Endodermal cell (in vitro differentiated cells): ENCODE data around the gene GNAI3. TPM values are rescaled to one million over a fixed set of nuclear protein-coding genes. Genes with fewer than 3 reads are reported as not detected.

Experiments
- DNase-seq: peaks from one replicate; pipeline ENCODE4 v3.0.0-alpha.2; 2017
- H3K27ac ChIP-seq: 2 replicates; pipeline ENCODE4 v1.5.1; 2013; ENCODE audit warnings: mild to moderate bottlenecking, low read depth, low read length, moderate library complexity
- H3K27me3 ChIP-seq: 2 replicates; pipeline ENCODE4 v1.6.1; 2013; ENCODE audit warnings: mild to moderate bottlenecking, low read length, moderate library complexity; ENCODE audit not compliant: insufficient read depth, control insufficient read depth, poor library complexity, severe bottlenecking
- H3K36me3 ChIP-seq: 2 replicates; pipeline ENCODE4 v1.7.0; 2013; ENCODE audit warnings: mild to moderate bottlenecking, low read length, moderate library complexity; ENCODE audit not compliant: control insufficient read depth, insufficient read depth
- H3K4me1 ChIP-seq: one replicate; pipeline ENCODE4 v1.7.0; 2013; ENCODE audit warnings: low read length; ENCODE audit not compliant: control insufficient read depth, insufficient read depth
- H3K4me3 ChIP-seq: 2 replicates; pipeline ENCODE4 v1.5.1; 2013; ENCODE audit warnings: mild to moderate bottlenecking, low read length, moderate library complexity
- H3K9ac ChIP-seq: 2 replicates; pipeline ENCODE4 v1.6.1; 2013; ENCODE audit warnings: mild to moderate bottlenecking, low read length, moderate library complexity; ENCODE audit not compliant: poor library complexity, severe bottlenecking; ENCODE audit errors: extremely low read depth
- H3K9me3 ChIP-seq: 2 replicates; pipeline ENCODE4 v1.6.1; 2013; ENCODE audit warnings: mild to moderate bottlenecking, low read length, moderate library complexity; ENCODE audit not compliant: control insufficient read depth
- H3K27ac Mint-ChIP-seq: 2 replicates; pipeline ENCODE4 v1.8.0; 2020; ENCODE audit warnings: mixed read lengths
- H3K27me3 Mint-ChIP-seq: 2 replicates; pipeline ENCODE4 v1.8.0; 2021; ENCODE audit warnings: mild to moderate bottlenecking, mixed read lengths; ENCODE audit not compliant: insufficient read depth
- H3K36me3 Mint-ChIP-seq: 2 replicates; pipeline ENCODE4 v1.8.0; 2020; ENCODE audit warnings: low read depth, mixed read lengths
- H3K4me1 Mint-ChIP-seq: 2 replicates; pipeline ENCODE4 v1.8.0; 2020; ENCODE audit warnings: mixed read lengths
- H3K4me3 Mint-ChIP-seq: 2 replicates; pipeline ENCODE4 v1.8.0; 2020; ENCODE audit warnings: mild to moderate bottlenecking, moderate library complexity, mixed read lengths
- H3K9me3 Mint-ChIP-seq: 2 replicates; pipeline ENCODE4 v1.8.0; 2020; ENCODE audit warnings: mild to moderate bottlenecking, mixed read lengths
- CTCF ChIP-seq: fragments of 200-600 bp; sonication (generic); conservative IDR thresholded peaks from 2 replicates; pipeline ENCODE4 v1.5.0; 2021; ENCODE audit warnings: antibody characterized with exemption, mild to moderate bottlenecking
- WGBS, 2 experiments: methylation state at CpG; one replicate each; pipeline versions ENCODE4 v1.1.5 to v1.1.7; 2013; ENCODE audit warnings: missing lambda C conversion rate in 2 of 2, mixed read lengths in 1 of 2; ENCODE audit not compliant: insufficient coverage in 1 of 2, insufficient read length in 1 of 2; 5-methylcytosine and 5-hydroxymethylcytosine counted together
- total RNA-seq, 2 donors: library from RNA; stranded (reverse); fragmentation: NEBNext Ultra II Directional in 1 of 2; extraction: Animal tissue kit (Norgen Biotek cat#: 25700) in 1 of 2; gene quantifications; 2 replicates in 1 of 2; 3 replicates in 1 of 2; pipeline ENCODE4 v1.2.1, GENCODE V29; 2021

Gene GNAI3
- total RNA-seq, 2 donors from 2014 or later = 10.1 to 10.9 TPM

DNA sequence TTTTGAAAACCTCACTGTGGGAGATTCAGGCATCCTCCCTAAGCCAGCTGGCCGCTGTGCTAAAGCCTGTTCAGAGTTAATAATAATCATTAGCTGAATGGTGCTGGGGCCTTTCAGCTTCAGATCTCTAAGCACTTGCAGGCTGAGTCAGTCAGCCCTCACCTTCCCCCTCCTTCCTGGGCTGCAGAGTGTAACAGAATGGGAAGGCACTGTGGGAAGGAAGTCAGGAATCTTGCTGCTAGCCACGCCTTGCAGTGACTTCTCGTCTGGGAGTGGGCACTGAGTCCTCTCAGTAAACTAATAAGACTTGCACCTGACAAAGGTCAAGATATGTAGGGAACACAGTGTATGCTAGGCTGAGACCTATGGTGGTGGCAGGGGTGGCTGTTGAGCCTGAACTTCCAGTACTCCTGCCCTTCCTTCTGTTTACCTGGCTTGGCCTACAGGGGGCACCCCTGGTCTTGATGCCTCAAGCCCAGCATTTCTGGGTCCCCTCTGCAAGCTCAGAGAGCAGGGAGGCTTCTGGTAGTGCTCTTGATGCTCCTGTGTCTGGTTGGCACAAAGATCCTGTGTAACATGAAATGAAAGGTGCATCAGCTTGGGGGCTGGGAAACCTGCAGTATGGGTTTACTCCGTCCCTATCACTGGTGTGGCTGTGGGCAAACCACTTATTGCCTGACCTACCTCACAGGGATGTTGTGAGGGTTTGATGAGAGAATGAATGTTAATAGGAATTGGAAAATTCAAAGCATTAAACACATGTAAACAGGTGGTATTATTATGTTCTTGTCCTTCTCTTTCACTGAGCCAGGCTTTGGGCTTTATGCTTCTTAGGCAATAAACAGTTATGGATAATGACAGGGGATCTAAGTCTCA is 48.5 kb upstream of the GNAI3 start:
- peak; percentile 81 for TF ChIP-seq CTCF
- Histone ChIP-seq H3K4me3 (no peak overlapping the region), H3K9ac (no peak overlapping the region), H3K27ac (no peak overlapping the region), H3K27me3 (no peaks in the 10 kb centered on the region), H3K36me3 (no peaks in the 10 kb centered on the region), H3K9me3 (no peaks in the 10 kb centered on the region), H3K4me1 (peaks cover 2% of the 10 kb centered on the region)
- WGBS, 2 experiments = 80 to 90% methylated on average over 2 to 4 of the region's 4 CpGs
- no peaks in the 10 kb centered on the region for H3K27me3 Mint-ChIP-seq
- H3K27ac Mint-ChIP-seq = no peak overlapping the region
- peaks cover 20% of the 10 kb centered on the region for H3K4me1 Mint-ChIP-seq
- H3K9me3 Mint-ChIP-seq = no peaks in the 10 kb centered on the region
- DNase-seq = peak; percentile 93
- peaks cover 9% of the 10 kb centered on the region for H3K36me3 Mint-ChIP-seq
- no peak overlapping the region for H3K4me3 Mint-ChIP-seq

DNA sequence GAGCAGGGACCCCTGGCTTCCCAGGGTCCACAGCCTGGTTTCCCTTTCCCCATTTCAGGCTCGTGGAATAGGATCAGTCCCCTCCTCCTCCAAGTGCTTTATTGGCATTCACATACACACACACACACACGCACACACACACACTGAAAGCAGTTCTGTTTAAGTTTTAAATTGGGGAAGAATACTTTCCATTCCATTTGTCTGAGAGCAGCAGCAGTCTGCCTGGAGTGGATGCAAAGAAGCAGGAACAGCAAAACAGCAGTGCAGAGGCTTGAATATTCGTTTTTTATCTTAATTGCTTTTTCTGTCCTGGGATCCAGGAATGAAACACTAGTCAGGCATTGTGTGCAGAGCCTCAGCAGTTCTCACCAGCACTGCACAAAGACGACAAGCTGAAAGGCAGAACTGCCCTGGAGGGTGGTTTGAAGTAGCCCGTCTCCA is 47.5 kb upstream of the GNAI3 start:
- Mint-ChIP-seq H3K9me3 (no peaks in the 10 kb centered on the region), H3K27ac (no peak overlapping the region), H3K4me3 (no peak overlapping the region), H3K36me3 (peaks cover 8% of the 10 kb centered on the region), H3K4me1 (peaks cover 20% of the 10 kb centered on the region), H3K27me3 (peaks cover 3% of the 10 kb centered on the region)
- Histone ChIP-seq H3K9me3 (no peaks in the 10 kb centered on the region), H3K4me3 (no peak overlapping the region), H3K27ac (no peak overlapping the region), H3K4me1 (peaks cover 2% of the 10 kb centered on the region), H3K27me3 (no peaks in the 10 kb centered on the region), H3K9ac (no peak overlapping the region), H3K36me3 (no peaks in the 10 kb centered on the region)
- DNase-seq = no peak
- no peak for TF ChIP-seq CTCF
- WGBS, 2 experiments = 67 to 78% methylated on average over 1 to 4 of the region's 5 CpGs

DNA sequence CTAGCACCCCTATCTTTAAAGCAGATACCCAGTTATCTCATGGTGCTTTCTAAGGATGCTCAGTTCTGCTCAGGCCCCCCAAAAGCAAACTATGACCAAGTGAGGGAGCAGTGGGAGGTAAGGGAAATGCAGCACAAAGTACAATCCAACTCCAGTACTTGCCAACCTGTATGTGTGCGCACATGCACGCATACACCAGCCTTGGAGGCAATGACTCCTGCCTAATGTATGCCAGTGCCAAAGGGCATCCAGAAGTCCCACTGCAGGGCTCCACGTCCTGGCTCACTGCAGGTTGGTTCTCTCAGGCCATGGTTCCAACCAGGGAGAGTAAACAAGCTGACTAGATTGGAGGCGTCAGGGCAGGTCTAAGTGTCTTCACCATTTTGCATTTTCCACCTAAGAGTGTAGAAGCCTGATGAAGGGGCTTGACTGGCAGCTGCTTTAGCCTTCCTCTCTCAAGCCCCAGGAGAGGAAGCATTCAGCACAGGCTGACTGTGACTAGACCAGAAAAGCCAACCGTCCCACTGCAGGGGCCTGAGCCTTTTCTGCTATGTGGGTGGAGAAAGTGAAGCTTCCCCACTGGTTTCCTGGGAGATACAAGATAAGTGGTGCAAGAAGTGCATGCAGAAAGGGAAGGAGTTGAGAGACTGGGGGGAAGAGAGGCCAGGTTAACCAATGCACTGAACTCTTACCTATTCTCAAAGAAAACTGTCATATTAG is 46.6 kb upstream of the GNAI3 start:
- no peaks in the 10 kb centered on the region for H3K9me3 ChIP-seq
- H3K4me3 ChIP-seq = no peak overlapping the region
- no peak for DNase-seq
- Mint-ChIP-seq H3K4me3 (no peak overlapping the region), H3K4me1 (peaks cover 20% of the 10 kb centered on the region), H3K9me3 (no peaks in the 10 kb centered on the region), H3K27ac (no peak overlapping the region), H3K36me3 (peaks cover under 1% of the 10 kb centered on the region), H3K27me3 (peaks cover 4% of the 10 kb centered on the region)
- no peak overlapping the region for H3K27ac ChIP-seq
- WGBS, 2 experiments = 75 to 95% methylated on average over 4 to 5 of the region's 5 CpGs
- peaks cover 2% of the 10 kb centered on the region for H3K4me1 ChIP-seq
- no peak for TF ChIP-seq CTCF
- H3K9ac ChIP-seq = no peak overlapping the region
- peaks cover 3% of the 10 kb centered on the region for H3K27me3 ChIP-seq
- no peaks in the 10 kb centered on the region for H3K36me3 ChIP-seq
